GF-D8 (cell line): ENCODE results near the gene ANKFN1.

ENCODE experiments used
- DNase-seq: peaks from one replicate; lab custom pipeline; 2025; lab: John Stamatoyannopoulos, UW

The ANKFN1 gene

GRCh38 chr17:56510554-56511342, 357.5 kb downstream of the ANKFN1 start:
- no peak for DNase-seq

GRCh38 chr17:56514264-56514663, 361.0 kb downstream of the ANKFN1 start:
- DNase-seq = no peak

- DNase-seq = no peak
Observed at GRCh38 chr17:56514899-56515298, 361.6 kb downstream of the ANKFN1 start.

- no peak for DNase-seq
Observed at GRCh38 chr17:56521414-56522141, 368.3 kb downstream of the ANKFN1 start.

- DNase-seq = no peak
Observed at GRCh38 chr17:56523042-56523441, 369.8 kb downstream of the ANKFN1 start.

GRCh38 chr17:56528696-56529095, 375.4 kb downstream of the ANKFN1 start:
- no peak for DNase-seq

- DNase-seq = no peak
Observed at GRCh38 chr17:56532926-56533325, 379.7 kb downstream of the ANKFN1 start.

- DNase-seq = no peak
Observed at GRCh38 chr17:56536766-56537165, 383.5 kb downstream of the ANKFN1 start.

GRCh38 chr17:56540836-56541235, 387.6 kb downstream of the ANKFN1 start:
- no peak for DNase-seq

- DNase-seq = no peak
Observed at GRCh38 chr17:56543280-56543679, 390.0 kb downstream of the ANKFN1 start.

- no peak for DNase-seq
Observed at GRCh38 chr17:56545106-56545505, 391.8 kb downstream of the ANKFN1 start.

- no peak for DNase-seq
Observed at GRCh38 chr17:56545930-56546329, 392.7 kb downstream of the ANKFN1 start.

GRCh38 chr17:56548661-56549060, 395.4 kb downstream of the ANKFN1 start:
- DNase-seq = no peak

- no peak for DNase-seq
Observed at GRCh38 chr17:56549501-56549900, 396.2 kb downstream of the ANKFN1 start.

- DNase-seq = no peak
Observed at GRCh38 chr17:56557682-56558081, 404.4 kb downstream of the ANKFN1 start.

- no peak for DNase-seq
Observed at GRCh38 chr17:56558088-56558487, 404.8 kb downstream of the ANKFN1 start.
